Liver (tissue), 9 donors: Measurements from ENCODE around the gene TNFSF4. TPM values are rescaled to one million over a fixed set of nuclear protein-coding genes. Genes with fewer than 3 reads are reported as not detected.
A peak's percentile ranks its signal among the peaks of the same experiment; 100 is the strongest.

Experiments
- DNase-seq: peaks from one replicate; pipeline ENCODE4 v3.0.0-alpha.2; 2017; ENCODE audit warnings: low spot score
- H3K27ac ChIP-seq, 2 donors: one replicate each; pipeline ENCODE4 v1.7.0; 2013; ENCODE audit warnings: inconsistent platforms in 2 of 2, low read length in 2 of 2, control low read depth in 1 of 2, low read depth in 1 of 2, mild to moderate bottlenecking in 1 of 2
- H3K27me3 ChIP-seq, 4 donors: one replicate each; pipeline versions ENCODE4 v1.6.1 to v1.7.0; 2013; ENCODE audit warnings: low read length in 3 of 4, inconsistent platforms in 1 of 4, mild to moderate bottlenecking in 1 of 4, moderate library complexity in 1 of 4; ENCODE audit not compliant: control insufficient read depth in 4 of 4, insufficient read depth in 4 of 4
- H3K36me3 ChIP-seq, 4 donors: one replicate each; pipeline versions ENCODE4 v1.6.1 to v1.7.0; 2013; ENCODE audit warnings: low read length in 3 of 4, mild to moderate bottlenecking in 3 of 4, low read depth in 1 of 4, moderate library complexity in 1 of 4; ENCODE audit not compliant: control insufficient read depth in 4 of 4, insufficient read depth in 3 of 4
- H3K4me1 ChIP-seq, 4 donors: one replicate each; pipeline versions ENCODE4 v1.6.1 to v1.7.0; 2013; ENCODE audit warnings: low read length in 3 of 4, mild to moderate bottlenecking in 3 of 4, moderate library complexity in 1 of 4; ENCODE audit not compliant: control insufficient read depth in 4 of 4, insufficient read depth in 4 of 4
- H3K4me3 ChIP-seq, 3 donors: one replicate each; pipeline versions ENCODE4 v1.6.1 to v1.7.0; 2013; ENCODE audit warnings: low read length in 3 of 3, control low read depth in 1 of 3, low read depth in 1 of 3, mild to moderate bottlenecking in 1 of 3
- H3K9ac ChIP-seq, 2 donors: one replicate each; pipeline ENCODE4 v1.7.0; 2013; ENCODE audit warnings: low read length in 2 of 2, mild to moderate bottlenecking in 2 of 2, moderate library complexity in 2 of 2, control low read depth in 1 of 2, low read depth in 1 of 2
- H3K9me3 ChIP-seq, 4 donors: one replicate each; pipeline versions ENCODE4 v1.6.1 to v1.7.0; 2013; ENCODE audit warnings: low read length in 3 of 4; ENCODE audit not compliant: control insufficient read depth in 4 of 4
- ATF3 ChIP-seq: IDR thresholded peaks from 2 replicates; pipeline ENCODE4 v1.6.1; 2016; ENCODE audit warnings: antibody characterized with exemption
- CTCF ChIP-seq: fragments of 150-350 bp; IDR thresholded peaks from 2 replicates; pipeline ENCODE4 v1.5.1; 2017; ENCODE audit warnings: improper control_type of control experiment, low read depth, low read length; ENCODE audit not compliant: missing input control
- EGR1 ChIP-seq, 2 donors: IDR thresholded peaks; 2 replicates each; pipeline ENCODE4 v1.6.1; 2016 to 2018; ENCODE audit warnings: antibody characterized with exemption in 2 of 2, low read depth in 2 of 2
- FOXA1 ChIP-seq: IDR thresholded peaks from 2 replicates; pipeline ENCODE4 v1.6.1; 2016; ENCODE audit warnings: antibody characterized with exemption
- GABPA ChIP-seq, 2 donors: IDR thresholded peaks in 1 of 2; conservative IDR thresholded peaks in 1 of 2; 2 replicates each; pipeline ENCODE4 v1.6.1; 2016; ENCODE audit warnings: antibody characterized with exemption in 2 of 2, mild to moderate bottlenecking in 1 of 2, moderate library complexity in 1 of 2
- HNF4A ChIP-seq, 2 donors: conservative IDR thresholded peaks; 2 replicates each; pipeline ENCODE4 v1.6.1; 2016; ENCODE audit warnings: antibody characterized with exemption in 2 of 2, mild to moderate bottlenecking in 2 of 2
- JUND ChIP-seq, 2 donors: IDR thresholded peaks; 2 replicates each; pipeline ENCODE4 v1.6.1; 2016; ENCODE audit warnings: antibody characterized with exemption in 2 of 2
- MAX ChIP-seq: IDR thresholded peaks from 2 replicates; pipeline ENCODE4 v1.6.1; 2016; ENCODE audit warnings: antibody characterized with exemption
- NR2F2 ChIP-seq: IDR thresholded peaks from 2 replicates; pipeline ENCODE4 v1.6.1; 2016; ENCODE audit warnings: antibody characterized with exemption
- RAD21 ChIP-seq, 2 donors: IDR thresholded peaks; 2 replicates each; pipeline ENCODE4 v1.6.1; 2016; ENCODE audit warnings: antibody characterized with exemption in 2 of 2, mild to moderate bottlenecking in 2 of 2
- REST ChIP-seq: IDR thresholded peaks from 2 replicates; pipeline ENCODE4 v1.6.1; 2016; ENCODE audit warnings: antibody characterized with exemption, mild to moderate bottlenecking
- RXRA ChIP-seq, 2 donors: IDR thresholded peaks; 2 replicates each; pipeline ENCODE4 v1.6.1; 2017 to 2018; ENCODE audit warnings: antibody characterized with exemption in 2 of 2, mild to moderate bottlenecking in 1 of 2
- SP1 ChIP-seq: IDR thresholded peaks from 2 replicates; pipeline ENCODE4 v1.6.1; 2018; ENCODE audit warnings: antibody characterized with exemption, mild to moderate bottlenecking
- TAF1 ChIP-seq: conservative IDR thresholded peaks from 2 replicates; pipeline ENCODE4 v1.6.1; 2016; ENCODE audit warnings: antibody characterized with exemption, mild to moderate bottlenecking
- YY1 ChIP-seq: IDR thresholded peaks from 2 replicates; pipeline ENCODE4 v1.6.1; 2016; ENCODE audit warnings: antibody characterized with exemption, mild to moderate bottlenecking
- ZBTB33 ChIP-seq: IDR thresholded peaks from 2 replicates; pipeline ENCODE4 v1.6.1; 2016; ENCODE audit warnings: antibody characterized with exemption
- WGBS: extraction: QIAGEN DNeasy Blood & Tissue Kit; methylation state at CpG from one replicate; pipeline ENCODE4 v1.1.7; 2013; 5-methylcytosine and 5-hydroxymethylcytosine counted together
- polyA plus RNA-seq, 2 donors: library from polyadenylated mRNA; stranded (reverse) in 1 of 2; unstranded in 1 of 2; fragments of 200-250 nt in 1 of 2; fragments of >200 nt in 1 of 2; fragmentation: Nextera tagmentation in 1 of 2; extraction: Ambion mirVana in 1 of 2; gene quantifications; one replicate each; pipeline versions ENCODE4 v1.2.1 to v1.2.3, GENCODE V29; 2013 to 2015
- total RNA-seq, 2 donors: library from RNA; depleted of rRNA; stranded (reverse); fragments of >200 nt; gene quantifications; one replicate each; pipeline ENCODE4 v1.2.3, GENCODE V29; 2014
- donor health status: healthy.
- donor health status: healthy.
- donor health status: healthy.
- donor health status: healthy.
- donor health status: healthy.

Gene TNFSF4
- total and polyA plus RNA-seq, 4 donors, result 0.18 to 2.1 (median 0.45) TPM

GRCh38 chr1:173202424-173203145, 4.5 kb downstream of the TNFSF4 start:
- no peak for DNase-seq
- no peak for TF ChIP-seq FOXA1
- peak; percentile 69 for TF ChIP-seq CTCF
- TF ChIP-seq SP1, result no peak
- TF ChIP-seq REST, result no peak
- no peak for TF ChIP-seq ATF3
- no peak for TF ChIP-seq ZBTB33
- TF ChIP-seq NR2F2, result no peak
- TF ChIP-seq RAD21 (IDR thresholded peaks at IDR 0.05), result peak; percentile 94 to 97
- TF ChIP-seq YY1, result no peak
- TF ChIP-seq EGR1 (IDR thresholded peaks at IDR 0.05; ENCODE audit: low read depth in 2 of 2), result no peak
- TF ChIP-seq HNF4A (conservative IDR thresholded peaks at IDR 0.05), result no peak
- TF ChIP-seq RXRA (IDR thresholded peaks at IDR 0.05), result no peak
- no peak for TF ChIP-seq MAX
- no peak for TF ChIP-seq TAF1
- no peak for TF ChIP-seq JUND (IDR thresholded peaks at IDR 0.05)
- no peak for TF ChIP-seq GABPA (IDR thresholded peaks at IDR 0.05 in 1 of 2, conservative IDR thresholded peaks at IDR 0.05 in 1 of 2)
- no peaks in the 10 kb centered on the region for H3K9me3 ChIP-seq
- no peak overlapping the region for H3K9ac ChIP-seq
- H3K4me1 ChIP-seq, result peaks cover 0 to 4% (median 2%) of the 10 kb centered on the region in 4 donors
- H3K27ac ChIP-seq, result no peak overlapping the region
- H3K27me3 ChIP-seq, result no peaks in the 10 kb centered on the region
- H3K36me3 ChIP-seq, result no peaks in the 10 kb centered on the region
- no peak overlapping the region for H3K4me3 ChIP-seq
- 31% methylated on average over 5 of the region's 5 CpGs for WGBS
